Measurements from ENCODE around the gene C3. TPM values are rescaled to one million over a fixed set of nuclear protein-coding genes. Genes with fewer than 3 reads are reported as not detected.
"Not testable (repeated sequence)": the region's sequence is repeated elsewhere in the genome, so short reads cannot be mapped to it uniquely, and the experiment has no call there.

The C3 gene
- total and polyA plus RNA-seq, 2 of the 13 experiments (the other 11 are each of a cell fraction or from before 2014, with no cell fraction given) = 1,455 to 6,272 TPM

GRCh38 chr19:6640333-6640732, 80.1 kb downstream of the C3 start:
- POLR2A ChIA-PET; BruUV-seq (replicated peaks); intact Hi-C loops (cut with micrococcal nuclease; ENCODE audit: unreplicated experiment); H3K79me2 ChIP-seq (ENCODE audit: insufficient read depth, low read length); H3K4me1 ChIP-seq (ENCODE audit: insufficient read depth, low read length); H3K4me3 ChIP-seq (replicated peaks in 1 of 3; ENCODE audit: insufficient read depth in 1 of 3, low read depth in 2 of 3, low read length in 3 of 3); H2AFZ ChIP-seq (ENCODE audit: low read length); FAIRE-seq; H3K9me3 ChIP-seq (ENCODE audit: low read length); ATAC-seq; H3K9ac ChIP-seq (ENCODE audit: insufficient read depth, low read depth, low read length); CTCF ChIA-PET (ENCODE audit: low intra/inter-chr PET ratio, low total read pairs); H3K4me2 ChIP-seq (ENCODE audit: low read depth, low read length); H3K27me3 ChIP-seq (ENCODE audit: control insufficient read depth in 1 of 2, insufficient read depth in 2 of 2, low read length in 2 of 2); H4K20me1 ChIP-seq (ENCODE audit: insufficient read depth, low read length); DNase-seq (ENCODE audit: low spot score); H3K36me3 ChIP-seq (replicated peaks in 1 of 2; ENCODE audit: control insufficient read depth in 1 of 2, insufficient read depth in 2 of 2, low read length in 2 of 2); H3K27ac ChIP-seq (ENCODE audit: extremely low read length, insufficient read depth, low read length): not testable (repeated sequence)
- WGBS (ENCODE audit: low lambda C conversion rate) = 31% methylated on average over 6 of the region's 9 CpGs
- in situ Hi-C loops (cut with HindIII; ENCODE audit: extremely low pct_ligation_motif_present, low pct_unique_long_range_greater_than_20kb) = loop anchor here (25.0 kb wide), 1 partner anchor 222 kb away; no protein-coding TSS in a partner anchor

- Histone ChIP-seq H4K20me1 (ENCODE audit: insufficient read depth, low read length) (no peaks in the 10 kb centered on the region), H3K27ac (ENCODE audit: extremely low read length, insufficient read depth, low read length) (no peak overlapping the region), H3K79me2 (ENCODE audit: insufficient read depth, low read length) (no peaks in the 10 kb centered on the region), H3K4me1 (ENCODE audit: insufficient read depth, low read length) (no peaks in the 10 kb centered on the region), H3K36me3 (replicated peaks in 1 of 2; ENCODE audit: control insufficient read depth in 1 of 2, insufficient read depth in 2 of 2, low read length in 2 of 2) (no peaks in the 10 kb centered on the region), H3K9me3 (ENCODE audit: low read length) (no peaks in the 10 kb centered on the region), H3K4me3 (replicated peaks in 1 of 3; ENCODE audit: insufficient read depth in 1 of 3, low read depth in 2 of 3, low read length in 3 of 3) (no peak overlapping the region), H3K27me3 (ENCODE audit: control insufficient read depth in 1 of 2, insufficient read depth in 2 of 2, low read length in 2 of 2) (peaks cover 0 to 6% of the 10 kb centered on the region in 2 experiments; a peak in 2 of 5 replicates), H2AFZ (ENCODE audit: low read length) (no peak overlapping the region), H3K4me2 (ENCODE audit: low read depth, low read length) (no peak overlapping the region), H3K9ac (ENCODE audit: insufficient read depth, low read depth, low read length) (no peak overlapping the region)
- BruUV-seq (replicated peaks) = no TSS peak
- in situ Hi-C loops (cut with HindIII; ENCODE audit: extremely low pct_ligation_motif_present, low pct_unique_long_range_greater_than_20kb) = loop anchor here (25.0 kb wide), 1 partner anchor 223 kb away; no protein-coding TSS in a partner anchor
- intact Hi-C loops (cut with micrococcal nuclease; ENCODE audit: unreplicated experiment) = no loop called here
- no peak for FAIRE-seq
- TF ChIP-seq ZNF232 (CRISPR knock-in tag; IDR thresholded peaks at IDR 0.05; ENCODE audit: borderline replicate concordance) = no peak
- TF ChIP-seq ZNF784 (CRISPR knock-in tag; IDR thresholded peaks at IDR 0.05; ENCODE audit: borderline replicate concordance) = no peak
- no peak for TF ChIP-seq HNF4G (IDR thresholded peaks at IDR 0.05; ENCODE audit: borderline replicate concordance, low read depth, low read length)
- no peak for TF ChIP-seq HNF4G (CRISPR knock-in tag; IDR thresholded peaks at IDR 0.05; ENCODE audit: borderline replicate concordance, low read depth)
- TF ChIP-seq HHEX (CRISPR knock-in tag; IDR thresholded peaks at IDR 0.05) = no peak
- TF ChIP-seq FOXP1 (IDR thresholded peaks at IDR 0.05) = no peak
- no peak for TF ChIP-seq FOXP1 (CRISPR knock-in tag; IDR thresholded peaks at IDR 0.05)
- TF ChIP-seq PLSCR1 (CRISPR knock-in tag; IDR thresholded peaks at IDR 0.05; ENCODE audit: borderline replicate concordance) = no peak
- WGBS (ENCODE audit: low lambda C conversion rate) = 0% methylated on average over 1 of the region's 4 CpGs
- CTCF ChIA-PET (ENCODE audit: low intra/inter-chr PET ratio, low total read pairs) = no interaction called here
- POLR2A ChIA-PET = no interaction called here
- DNase-seq (ENCODE audit: low spot score) = no peak
- no peak for ATAC-seq
These were observed 81.0 kb downstream of the C3 start for GRCh38 chr19:6639439-6639838.

- H3K4me1 ChIP-seq (ENCODE audit: insufficient read depth, low read length); H2AFZ ChIP-seq (ENCODE audit: low read length); H3K27me3 ChIP-seq (ENCODE audit: control insufficient read depth in 1 of 2, insufficient read depth in 2 of 2, low read length in 2 of 2); H3K4me2 ChIP-seq (ENCODE audit: low read depth, low read length); H3K79me2 ChIP-seq (ENCODE audit: insufficient read depth, low read length); H3K9me3 ChIP-seq (ENCODE audit: low read length); BruUV-seq (replicated peaks); FAIRE-seq; ATAC-seq; H4K20me1 ChIP-seq (ENCODE audit: insufficient read depth, low read length); H3K27ac ChIP-seq (ENCODE audit: extremely low read length, insufficient read depth, low read length); POLR2A ChIA-PET; H3K9ac ChIP-seq (ENCODE audit: insufficient read depth, low read depth, low read length); H3K4me3 ChIP-seq (replicated peaks in 1 of 3; ENCODE audit: insufficient read depth in 1 of 3, low read depth in 2 of 3, low read length in 3 of 3); DNase-seq (ENCODE audit: low spot score); H3K36me3 ChIP-seq (replicated peaks in 1 of 2; ENCODE audit: control insufficient read depth in 1 of 2, insufficient read depth in 2 of 2, low read length in 2 of 2): not testable (repeated sequence)
- 72% methylated on average over 4 of the region's 4 CpGs for WGBS (ENCODE audit: low lambda C conversion rate)
- CTCF ChIA-PET (ENCODE audit: low intra/inter-chr PET ratio, low total read pairs) = interaction anchor here (1.6 to 3.1 kb wide), 3 partner anchors 117 to 230 kb away, joined by 5 to 24 read pairs (median 5); partner anchors contain the start of gene DENND1C
- in situ Hi-C loops (cut with HindIII; ENCODE audit: extremely low pct_ligation_motif_present, low pct_unique_long_range_greater_than_20kb) = loop anchor here (5.0 to 25.0 kb wide), 2 partner anchors 116 to 229 kb away; no protein-coding TSS in a partner anchor
- intact Hi-C loops (cut with micrococcal nuclease; ENCODE audit: unreplicated experiment) = loop anchor here (2.0 kb wide), 2 partner anchors 117 to 229 kb away; no protein-coding TSS in a partner anchor
These were observed 87.0 kb downstream of the C3 start for GRCh38 chr19:6633456-6633813.
